Activated effector memory CD4-positive, alpha-beta T cell treated with Interleukin-2 at 50 U/mL for 16 hours (primary cell): ENCODE results near the gene HBEGF.
"Not testable (repeated sequence)": the region's sequence is repeated elsewhere in the genome, so short reads cannot be mapped to it uniquely, and the experiment has no call there.

Experiments used
- DNase-seq: peaks from one replicate; pipeline ENCODE4 v3.0.0-alpha.2; 2020

HBEGF gene

DNA sequence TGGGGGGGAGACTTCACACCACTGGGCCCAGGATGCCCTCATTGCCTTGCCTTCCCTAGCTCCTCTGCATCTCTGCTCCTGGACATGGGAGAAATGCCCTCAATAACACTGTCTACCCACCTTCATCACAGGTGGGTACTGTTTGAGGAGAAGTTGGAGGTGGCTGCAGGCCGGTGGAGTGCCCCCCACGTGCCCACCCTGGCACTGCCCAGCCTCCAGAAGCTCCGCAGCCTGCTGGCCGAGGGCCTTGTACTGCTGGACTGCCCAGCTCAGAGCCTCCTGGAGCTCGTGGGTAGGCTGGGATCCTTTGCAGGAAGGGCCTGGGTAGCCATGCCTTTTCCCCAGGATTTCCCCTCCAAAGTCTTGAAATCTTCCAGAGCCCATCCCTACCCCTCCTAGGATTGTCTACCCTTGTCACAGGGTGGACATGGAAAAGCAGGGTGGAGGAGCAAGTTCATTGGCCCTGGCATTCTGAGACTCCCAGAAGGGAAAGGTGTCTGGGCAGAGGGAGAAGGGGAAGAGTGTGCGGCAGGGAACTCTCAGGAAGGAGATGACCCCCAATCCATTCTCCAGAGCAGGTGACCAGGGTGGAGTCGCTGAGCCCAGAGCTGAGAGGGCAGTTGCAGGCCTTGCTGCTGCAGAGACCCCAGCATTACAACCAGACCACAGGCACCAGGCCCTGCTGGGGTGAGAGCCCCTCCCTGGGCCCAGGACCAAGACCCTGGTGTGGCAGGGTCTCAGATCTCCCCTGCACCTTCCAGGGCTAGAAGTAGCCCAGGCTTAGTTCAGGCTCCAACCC, 14.5 kb upstream of the HBEGF start:
- no peak for DNase-seq

DNA sequence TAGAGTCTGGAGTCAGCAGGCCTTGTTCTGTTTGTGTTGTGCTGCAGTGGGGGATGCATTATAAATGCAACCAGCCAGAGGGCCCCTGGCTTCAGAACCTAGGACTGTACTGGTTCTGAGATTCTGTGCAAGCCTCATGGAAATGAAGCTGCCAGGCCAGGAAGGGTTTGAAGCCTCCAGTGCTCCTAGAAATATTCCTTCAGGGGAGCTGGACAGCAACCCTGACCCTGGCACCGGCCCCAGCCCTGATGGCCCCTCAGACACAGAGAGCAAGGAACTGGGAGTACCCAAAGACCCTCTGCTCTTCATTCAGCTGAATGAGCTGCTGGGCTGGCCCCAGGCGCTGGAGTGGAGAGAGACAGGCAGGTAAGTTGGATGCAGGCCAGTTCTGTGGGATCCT, 13.7 kb upstream of the HBEGF start, which contains the start of gene SLC4A9:
Gene SLC4A9, plus strand, starts transcription at position 94 of the 400 bp plus-strand sequence. Its CDS starts 43 bp downstream, at position 137.
- no peak for DNase-seq

DNA sequence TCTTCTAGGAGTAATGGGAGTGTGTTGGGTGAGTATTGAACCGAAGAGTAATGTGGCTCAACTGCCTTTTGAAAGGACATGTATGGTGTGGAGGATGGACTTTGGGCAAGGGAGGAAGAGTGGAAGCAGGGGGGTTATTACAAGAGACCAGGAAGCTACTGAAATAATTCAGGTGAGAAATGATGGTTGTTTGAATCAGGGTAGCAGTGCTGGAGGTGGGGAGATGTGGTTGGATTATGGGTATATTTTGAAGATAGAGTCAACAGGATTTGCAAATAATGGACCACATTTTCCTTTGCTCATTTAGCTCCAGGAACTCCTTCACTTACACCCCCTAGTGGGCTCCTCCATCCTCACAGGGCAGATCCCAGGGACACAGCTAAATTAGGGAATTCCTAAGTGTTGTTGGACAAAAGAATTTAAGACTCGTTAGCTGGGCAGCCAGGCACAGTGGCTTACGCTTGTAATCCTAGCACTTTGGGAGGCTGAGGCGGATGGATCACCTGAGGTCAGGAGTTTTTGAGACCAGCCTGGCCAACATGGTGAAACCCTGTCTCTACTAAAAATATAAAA, 12.4 kb upstream of the HBEGF start:
- DNase-seq: no peak

DNA sequence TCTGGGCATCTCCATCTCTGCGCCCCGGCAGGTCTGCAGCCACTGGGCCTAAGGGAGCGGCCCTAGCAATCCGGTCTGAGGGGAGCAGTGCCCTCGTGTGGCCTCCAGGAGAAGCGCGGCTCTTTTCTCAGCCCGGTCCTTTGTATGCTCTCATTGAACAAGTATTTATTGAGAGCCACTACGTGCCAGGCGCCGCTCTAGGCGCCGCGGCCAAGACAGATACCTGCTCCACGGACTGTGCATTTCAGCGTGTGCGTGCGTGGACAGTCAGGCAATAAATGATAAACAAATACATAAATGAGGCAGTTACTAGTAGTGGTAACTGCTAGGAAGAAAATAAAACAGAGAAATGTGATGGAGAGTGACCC, 11.3 kb upstream of the HBEGF start:
- peak; percentile 70 for DNase-seq

GRCh38 chr5:140356853-140357725, 10.7 kb upstream of the HBEGF start:
- DNase-seq: no peak

DNA sequence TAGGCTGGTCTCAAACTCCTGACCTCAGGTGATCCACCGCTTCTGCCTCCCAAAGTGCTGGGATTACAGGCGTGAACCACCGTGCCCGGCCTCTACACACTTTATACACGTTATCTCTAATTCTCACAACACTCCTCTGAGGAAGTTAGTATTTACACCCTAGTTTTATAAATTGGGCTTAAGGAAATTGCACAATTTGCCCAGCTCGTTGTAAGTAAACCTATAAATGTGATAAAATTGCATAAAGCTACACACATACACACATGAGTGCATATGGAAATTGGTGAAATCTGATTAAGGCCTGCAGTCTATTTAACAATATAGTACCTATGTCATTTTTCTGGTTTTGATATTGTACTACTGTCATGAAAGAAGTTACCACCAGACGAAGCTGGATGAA, 9.1 kb upstream of the HBEGF start:
- no peak for DNase-seq

DNA sequence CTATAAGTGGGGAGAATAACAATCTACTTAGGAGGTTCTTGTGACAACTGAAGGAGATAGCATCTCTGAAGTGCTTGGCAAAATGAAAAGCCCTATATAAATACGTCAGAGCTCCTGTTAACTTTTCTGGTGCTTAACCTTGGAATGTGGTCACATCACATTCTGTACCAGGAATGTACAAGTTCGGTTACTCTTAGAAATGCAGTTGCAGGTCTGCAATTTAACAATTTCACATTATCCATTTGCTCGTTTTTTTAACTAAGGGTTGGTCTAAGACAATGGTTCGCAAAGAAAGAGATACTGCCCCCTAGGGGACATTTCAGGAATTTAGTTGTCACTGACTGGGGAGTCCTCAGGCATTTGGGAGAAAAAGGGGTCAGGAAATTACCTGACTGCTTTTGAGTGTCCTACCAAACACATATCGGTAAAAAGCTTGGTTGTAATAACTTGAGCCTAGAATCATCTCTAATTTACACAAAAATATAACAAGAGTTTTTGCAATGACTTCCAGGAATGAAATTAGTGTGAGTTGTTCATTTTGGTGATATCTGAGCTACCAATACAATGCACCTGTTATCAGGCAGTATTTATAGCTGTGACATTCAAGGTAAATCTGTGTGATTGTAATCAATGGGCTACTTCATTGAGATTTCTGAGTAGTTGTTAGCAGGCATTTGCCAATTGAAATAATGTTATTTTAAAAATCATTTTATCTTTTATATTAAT, 5.4 kb upstream of the HBEGF start:
- DNase-seq: no peak

- no peak for DNase-seq
Observed at GRCh38 chr5:140349244-140349643, 2.8 kb upstream of the HBEGF start.

DNA sequence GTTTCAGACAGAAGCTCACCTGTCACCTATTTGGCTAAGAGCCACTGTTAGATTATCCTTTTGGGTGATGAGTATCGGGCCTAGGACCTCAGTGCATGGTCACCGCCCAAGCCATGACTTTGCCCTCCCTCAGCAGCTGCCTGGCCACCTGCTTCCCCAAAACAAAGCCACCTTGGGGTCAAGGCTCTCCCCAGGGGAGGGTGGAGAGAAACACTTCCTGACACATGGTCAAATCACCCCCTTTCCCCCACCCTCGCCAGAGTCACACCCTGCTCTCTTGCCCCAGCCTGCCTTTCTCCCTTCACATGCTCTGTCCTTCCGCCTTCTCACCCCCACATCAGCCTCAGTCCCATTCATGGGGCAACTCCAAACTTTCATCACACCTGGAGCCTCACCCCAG, 1.7 kb upstream of the HBEGF start:
- DNase-seq: no peak

DNA sequence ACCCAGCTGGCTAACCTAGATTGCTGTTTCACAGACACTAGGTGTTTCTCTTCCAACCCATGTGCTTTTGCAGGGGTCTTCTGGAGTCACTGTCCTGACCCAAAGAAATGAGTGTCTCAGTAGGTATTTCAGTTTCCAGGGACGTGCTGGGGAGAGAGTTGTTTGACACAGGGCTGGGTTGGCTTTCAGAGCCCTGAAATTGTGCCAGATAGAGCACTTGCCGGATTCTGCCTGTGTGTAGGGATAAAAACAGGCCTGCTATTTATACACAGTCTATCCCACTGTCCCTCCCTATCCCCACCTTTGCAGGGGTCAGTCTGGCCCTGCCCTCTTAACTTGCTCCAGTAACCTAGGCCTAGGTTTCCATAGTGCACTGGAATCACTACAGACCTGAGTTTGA, 957 bp upstream of the HBEGF start:
- no peak for DNase-seq

GRCh38 chr5:140345919-140346347, 470 bp downstream of the HBEGF start:
- DNase-seq: no peak

- no peak for DNase-seq
Observed at GRCh38 chr5:140344683-140345423, 1.6 kb downstream of the HBEGF start.

- not testable (repeated sequence) for DNase-seq
Observed at GRCh38 chr5:140343849-140344248, 2.6 kb downstream of the HBEGF start.

- DNase-seq: no peak
Observed at GRCh38 chr5:140342896-140343295, 3.5 kb downstream of the HBEGF start.

DNA sequence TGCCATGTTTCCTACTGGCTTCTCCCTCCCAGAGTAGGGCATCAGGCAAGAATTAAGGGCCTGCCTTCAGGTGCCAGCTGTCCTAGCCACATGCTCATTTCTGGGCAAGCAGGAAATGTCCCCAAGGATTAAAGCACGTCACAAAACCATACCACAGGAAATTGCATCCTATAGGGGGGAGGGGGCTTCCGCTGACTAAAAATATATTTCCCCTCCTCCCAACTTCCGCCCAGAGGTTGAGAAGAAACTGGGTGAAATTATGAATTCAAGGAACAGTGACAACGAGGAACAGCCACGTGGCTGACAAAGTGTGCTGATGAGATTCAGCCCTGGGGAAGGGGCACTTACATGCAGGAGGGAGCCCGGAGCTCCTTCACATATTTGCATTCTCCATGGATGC, 4.1 kb downstream of the HBEGF start:
- DNase-seq: no peak

GRCh38 chr5:140341591-140341990, 4.8 kb downstream of the HBEGF start:
- no peak for DNase-seq

GRCh38 chr5:140340605-140341121, 5.7 kb downstream of the HBEGF start:
- DNase-seq: no peak

DNA sequence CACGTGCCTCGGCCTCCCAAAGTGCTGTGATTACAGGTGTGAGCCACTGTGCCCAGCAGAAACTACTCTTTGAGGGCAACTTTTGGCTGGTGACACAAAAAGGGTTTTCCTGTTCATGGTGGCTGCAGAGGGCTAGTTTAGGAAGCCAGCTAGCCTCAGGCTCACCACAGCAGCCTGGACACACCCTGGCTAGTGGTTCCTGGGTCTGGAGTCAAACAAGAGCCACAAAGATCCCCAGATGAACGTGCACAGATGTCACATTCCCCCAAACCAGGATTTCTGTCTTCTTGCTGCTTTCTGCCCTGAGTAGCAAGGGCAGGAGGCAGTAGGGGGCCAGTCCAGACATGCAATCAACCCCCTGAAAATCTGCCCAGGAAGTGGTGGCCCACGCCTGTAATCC, 6.8 kb downstream of the HBEGF start:
- DNase-seq: no peak

- DNase-seq: no peak
Observed at GRCh38 chr5:140338908-140339307, 7.5 kb downstream of the HBEGF start.

GRCh38 chr5:140338336-140338735, 8.1 kb downstream of the HBEGF start:
- no peak for DNase-seq

GRCh38 chr5:140337880-140338279, 8.5 kb downstream of the HBEGF start:
- DNase-seq: no peak

DNA sequence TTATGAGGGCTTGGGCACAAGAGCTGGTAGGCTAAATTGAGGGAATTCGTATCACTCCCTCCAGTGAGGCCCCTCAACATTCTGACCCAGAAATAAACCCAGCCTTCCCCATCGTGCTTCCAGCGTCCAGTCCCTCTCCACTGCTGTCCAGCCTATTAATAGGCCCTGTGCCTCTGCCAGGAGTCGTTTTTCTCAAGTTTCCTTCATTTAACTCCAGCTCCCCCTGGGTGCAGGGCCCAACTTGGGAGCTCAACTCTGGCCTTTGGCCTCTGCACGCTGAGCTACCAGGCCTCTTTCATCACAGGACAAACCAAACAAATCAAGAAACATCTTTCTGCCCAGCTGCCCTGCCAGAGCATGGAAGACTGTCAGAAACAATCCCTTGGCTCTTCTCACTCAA, 10.0 kb downstream of the HBEGF start:
- no peak for DNase-seq
